NCI-H345 treated with DMSO at 0.1 percent for 48 hours (cell line): ENCODE results near the gene HIGD1B.

Experiments used
- DNase-seq: peaks from one replicate; lab custom pipeline; 2025; ENCODE audit not compliant: unreplicated experiment; lab: John Stamatoyannopoulos, UW

Gene HIGD1B

DNA sequence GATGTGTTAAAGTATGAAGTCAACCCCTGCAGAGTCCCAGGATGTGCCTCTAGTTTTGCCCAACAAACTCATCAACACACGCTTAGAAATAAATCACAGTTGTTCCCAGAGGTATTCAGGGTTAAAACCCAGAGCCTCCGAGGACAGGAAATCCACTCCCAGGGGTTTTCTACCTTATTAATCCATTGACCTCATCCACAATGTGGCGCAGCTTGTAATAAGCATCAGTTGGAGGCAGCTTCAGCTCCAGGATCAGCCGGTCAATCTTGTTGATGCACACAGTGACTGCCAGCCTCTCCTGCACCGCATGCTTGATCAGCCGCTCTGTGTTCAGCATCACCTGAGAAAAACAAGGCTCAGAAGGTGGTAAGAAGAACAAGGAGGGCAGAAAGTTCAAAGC is 28.1 kb downstream of the HIGD1B start:
- no peak for DNase-seq

DNA sequence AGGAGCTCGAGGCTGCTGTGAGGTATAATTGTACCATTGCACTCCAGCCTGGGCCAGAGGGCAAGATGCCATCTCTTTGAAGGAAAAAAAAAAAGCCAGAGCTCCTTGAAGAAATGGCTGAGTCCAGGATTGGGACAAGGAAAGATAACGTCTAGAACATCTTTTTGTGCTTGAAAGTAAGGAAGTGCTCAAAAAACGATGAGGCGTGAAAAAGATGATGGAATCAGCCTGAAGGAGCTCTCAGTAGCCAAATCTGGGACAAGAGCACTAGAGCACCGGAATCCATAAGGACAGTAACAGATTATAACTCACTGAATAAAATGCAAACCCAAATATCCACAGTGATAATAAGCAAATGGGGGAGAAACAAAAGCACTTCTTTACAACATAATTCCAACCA is 29.4 kb downstream of the HIGD1B start:
- no peak for DNase-seq

DNA sequence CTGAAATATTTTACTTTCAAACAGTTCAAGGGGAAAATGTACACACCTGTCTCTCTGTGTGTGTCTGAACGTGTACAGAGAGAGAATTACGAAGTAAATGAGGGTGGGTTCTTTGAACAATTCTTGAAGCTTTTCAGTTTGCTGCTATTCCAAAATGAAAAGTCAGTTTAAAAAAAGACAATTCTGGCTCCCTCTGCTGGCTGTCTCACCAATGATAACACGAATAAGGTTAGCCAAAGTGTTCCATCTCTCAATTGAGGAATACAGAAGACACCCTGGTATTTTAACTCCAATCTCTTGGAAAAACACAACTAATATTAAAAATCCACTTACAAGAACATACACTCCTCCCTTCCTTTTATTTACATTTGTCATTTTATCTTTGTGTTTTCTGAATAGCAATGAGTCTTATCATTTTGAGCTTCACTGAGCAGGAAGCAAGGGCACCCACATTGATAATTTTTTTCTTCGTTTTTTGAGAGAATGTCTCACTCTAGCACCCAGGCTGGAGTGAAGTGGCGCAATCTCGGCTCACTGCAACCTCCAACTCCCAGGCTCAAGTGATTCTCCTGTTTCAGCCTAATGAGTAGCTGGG is 31.0 kb downstream of the HIGD1B start:
- no peak for DNase-seq

DNA sequence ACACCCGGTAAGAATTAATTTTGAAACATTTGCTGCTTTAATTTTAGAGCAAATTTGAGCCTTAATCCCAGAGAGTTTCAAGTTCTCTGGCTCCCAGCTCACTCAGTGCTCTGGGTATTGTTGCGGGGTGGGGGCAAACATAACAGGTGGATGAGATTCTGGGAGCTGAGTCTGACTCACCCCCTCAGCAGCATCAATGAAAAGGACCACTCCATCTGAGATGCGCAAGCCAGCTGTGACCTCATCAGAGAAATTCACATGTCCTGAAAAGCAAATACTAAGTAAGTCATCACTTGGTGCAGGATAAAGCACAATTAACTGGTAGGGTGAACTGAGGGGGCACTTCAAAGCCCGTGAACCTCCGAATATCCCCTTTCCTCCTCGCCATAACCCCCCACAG is 31.7 kb downstream of the HIGD1B start:
- DNase-seq, result no peak

DNA sequence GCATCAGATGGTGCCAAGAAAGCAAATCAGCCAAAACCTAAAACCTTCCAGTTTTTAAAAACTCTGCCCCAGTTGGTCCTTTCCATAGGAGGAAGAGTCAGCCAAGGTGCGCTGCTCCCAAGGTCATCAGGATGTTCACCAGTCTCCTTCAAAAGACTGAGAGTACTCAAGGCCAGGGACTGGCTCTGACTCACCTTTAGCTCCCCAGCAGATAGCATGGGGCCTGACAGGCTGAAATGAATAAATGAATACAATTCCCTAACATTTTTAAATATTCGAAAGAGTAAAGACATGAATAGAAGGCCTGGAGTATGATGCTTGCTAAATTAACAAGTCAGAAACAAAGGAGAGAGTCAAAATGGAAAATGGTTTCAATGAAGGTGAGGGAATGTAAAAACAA is 32.4 kb downstream of the HIGD1B start:
- no peak for DNase-seq

DNA sequence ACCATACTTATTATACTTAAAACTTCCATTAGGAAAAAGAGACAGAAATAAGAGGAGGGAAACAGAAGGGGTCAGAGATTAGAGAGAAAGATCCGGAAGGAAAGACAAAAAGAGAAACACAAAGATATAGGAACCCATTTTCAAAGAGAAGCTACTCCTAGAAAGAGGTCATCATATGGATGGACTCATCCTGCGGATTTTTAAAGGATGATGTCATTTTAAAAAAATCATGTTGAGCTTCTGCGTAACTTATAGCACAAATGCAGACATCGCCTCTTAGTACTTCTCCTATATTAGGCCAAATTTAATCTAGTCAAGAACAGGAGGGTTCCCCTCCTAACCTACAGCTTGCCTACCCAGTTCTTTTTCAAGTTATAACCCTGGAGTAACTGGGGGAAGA is 33.5 kb downstream of the HIGD1B start:
- no peak for DNase-seq

DNA sequence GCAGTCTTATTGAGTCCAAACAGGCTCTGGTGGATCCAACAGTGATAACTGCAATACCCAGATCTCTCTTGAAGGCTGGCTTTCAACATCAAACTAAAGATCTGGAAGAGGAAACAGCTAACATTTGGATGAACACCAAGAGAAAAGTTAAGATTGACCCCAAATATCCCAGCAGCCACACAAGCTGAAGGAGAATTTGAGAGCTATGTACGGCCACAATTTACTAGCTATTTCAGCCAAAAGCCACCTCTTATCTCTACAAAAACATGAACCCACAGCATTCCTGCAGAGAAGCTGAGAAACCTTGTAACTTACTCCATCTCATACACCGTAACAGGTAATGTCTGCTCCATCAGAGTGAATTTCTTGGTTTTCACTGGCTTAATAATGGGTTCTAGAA is 37.3 kb downstream of the HIGD1B start:
- no peak for DNase-seq

DNA sequence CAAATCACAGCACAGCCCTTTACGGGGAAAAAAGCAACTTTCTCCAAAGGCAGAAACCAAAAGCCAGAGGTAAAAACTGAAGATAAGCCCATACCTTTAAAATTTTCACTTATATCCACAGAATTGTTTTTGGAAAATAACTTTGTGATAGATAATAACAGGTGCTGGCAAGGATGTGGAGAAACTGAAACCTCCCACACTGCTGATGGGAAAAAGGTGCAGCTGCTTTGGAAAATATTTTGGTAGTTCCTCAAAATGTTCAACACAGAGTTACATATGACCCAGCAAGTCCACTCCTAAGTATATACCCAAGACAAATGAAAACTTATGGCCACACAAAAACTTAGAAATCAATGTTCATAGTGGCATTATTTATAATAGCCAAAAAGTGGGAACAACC is 39.3 kb downstream of the HIGD1B start:
- no peak for DNase-seq

DNA sequence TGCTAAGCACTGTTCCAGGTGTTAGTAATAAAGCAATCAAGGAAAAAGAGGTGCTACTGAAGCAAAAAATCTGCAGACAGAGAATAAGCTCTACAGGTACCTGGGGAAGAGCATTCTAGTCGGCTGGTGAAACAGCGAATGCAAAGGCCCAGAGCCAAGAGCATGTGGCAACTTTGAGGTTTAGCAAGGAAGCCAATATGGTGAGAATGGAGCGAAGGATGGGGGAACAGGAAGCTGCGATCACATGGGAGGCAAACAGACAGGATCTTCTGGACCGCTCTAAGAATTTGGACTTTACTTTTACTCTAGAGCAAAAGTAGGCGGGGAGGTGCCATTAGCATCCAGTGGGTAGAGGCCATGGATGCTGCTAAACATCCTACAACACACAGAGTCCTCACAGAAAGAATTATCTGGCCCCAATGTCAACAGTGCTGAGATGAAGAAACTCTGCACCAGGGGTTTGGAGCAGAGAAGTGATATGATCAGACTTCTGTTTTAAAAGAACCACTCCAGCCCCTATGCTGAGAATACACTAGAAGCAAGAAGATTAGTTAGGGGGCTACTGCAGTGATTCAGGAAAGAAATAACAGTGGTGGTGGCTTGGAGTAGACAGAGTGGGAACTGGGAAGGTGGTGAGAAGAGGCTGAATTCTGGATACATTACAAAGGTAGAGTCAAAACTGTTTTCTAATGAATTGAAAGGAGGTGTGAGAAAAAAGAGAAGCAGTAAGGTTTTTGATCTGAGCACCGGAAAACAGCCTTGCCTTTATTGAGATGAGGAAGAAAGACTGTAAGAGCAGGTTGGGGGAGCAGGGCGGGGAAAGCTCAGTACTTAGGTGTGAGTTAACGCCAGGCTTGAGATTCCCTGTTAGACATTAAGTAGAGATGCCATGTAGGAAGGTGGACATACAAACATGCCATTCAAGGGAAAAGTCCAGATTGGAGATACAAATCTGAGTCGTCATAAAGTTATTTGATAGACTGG is 40.6 kb downstream of the HIGD1B start:
- DNase-seq, result no peak

DNA sequence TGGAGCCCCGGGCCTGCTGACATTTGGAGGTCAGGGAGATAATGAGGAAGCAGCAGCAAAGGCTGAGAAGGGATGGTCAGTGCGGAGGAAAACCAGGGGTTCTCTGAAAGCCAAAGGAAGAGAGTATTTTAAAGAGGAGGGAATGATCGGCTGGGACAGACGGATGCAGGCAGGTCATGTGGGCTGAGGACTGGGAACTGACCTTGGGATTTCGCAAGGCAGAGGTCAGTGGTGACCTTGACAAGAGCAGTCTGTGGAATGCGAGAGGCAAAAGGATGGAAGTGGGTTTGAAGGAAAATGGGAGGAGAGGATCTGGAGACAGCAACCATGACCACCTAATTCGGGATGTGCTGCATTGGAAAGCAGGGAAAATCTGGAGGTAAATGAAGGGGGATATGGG is 41.3 kb downstream of the HIGD1B start:
- no peak for DNase-seq

DNA sequence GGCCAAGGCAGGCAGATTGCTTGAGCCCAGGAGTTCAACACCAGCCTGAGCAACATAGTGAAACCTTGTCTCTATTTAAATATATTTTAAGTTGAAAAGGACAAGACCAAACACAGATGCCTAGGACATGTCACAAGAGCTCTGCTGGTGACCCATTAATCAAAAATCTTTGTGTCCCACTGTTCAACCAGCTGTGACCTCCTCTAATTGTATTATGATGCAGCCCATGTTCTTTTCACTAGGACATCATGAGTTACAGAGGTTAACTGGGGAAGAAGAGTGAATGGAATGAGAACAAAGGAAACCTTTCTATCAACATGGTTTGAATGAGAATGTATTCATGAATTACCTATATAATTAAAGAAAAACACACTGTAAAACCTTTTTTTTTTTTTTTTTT is 44.6 kb downstream of the HIGD1B start:
- DNase-seq, result no peak

DNA sequence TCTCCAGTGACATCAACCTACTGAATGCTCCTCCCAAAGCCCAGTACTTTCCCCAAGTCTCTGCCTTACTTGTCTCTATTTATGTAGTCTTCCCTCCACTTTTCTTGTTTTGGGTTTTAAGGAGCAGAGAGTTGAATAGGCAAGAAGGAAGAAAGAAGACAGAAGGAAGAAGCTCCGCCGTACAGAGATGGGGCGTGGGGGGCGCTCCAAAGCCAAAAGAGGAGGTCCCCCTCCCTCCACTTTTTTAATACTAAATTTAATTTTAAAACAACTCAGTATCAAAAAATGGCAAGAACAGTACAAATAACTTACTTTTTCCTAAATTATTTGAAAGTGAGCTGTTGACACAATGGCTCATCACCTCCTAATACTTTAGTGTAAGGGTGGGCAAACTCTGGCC is 47.0 kb downstream of the HIGD1B start:
- no peak for DNase-seq

DNA sequence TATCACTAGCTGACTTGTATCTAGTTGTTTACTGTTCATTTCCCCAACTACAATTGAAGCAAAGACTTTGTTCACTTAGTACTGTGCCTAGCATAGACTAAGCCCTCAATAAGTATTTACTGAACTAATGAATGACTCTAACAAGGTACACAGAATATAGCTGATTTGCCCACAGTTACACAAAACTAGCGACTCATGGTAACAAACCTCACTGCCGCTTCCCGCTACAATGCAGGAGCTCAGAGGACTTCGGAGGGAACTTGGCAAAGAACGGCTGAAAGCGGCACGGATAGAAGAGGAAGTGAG is 51.0 kb downstream of the HIGD1B start:
- peak; percentile 14 for DNase-seq

DNA sequence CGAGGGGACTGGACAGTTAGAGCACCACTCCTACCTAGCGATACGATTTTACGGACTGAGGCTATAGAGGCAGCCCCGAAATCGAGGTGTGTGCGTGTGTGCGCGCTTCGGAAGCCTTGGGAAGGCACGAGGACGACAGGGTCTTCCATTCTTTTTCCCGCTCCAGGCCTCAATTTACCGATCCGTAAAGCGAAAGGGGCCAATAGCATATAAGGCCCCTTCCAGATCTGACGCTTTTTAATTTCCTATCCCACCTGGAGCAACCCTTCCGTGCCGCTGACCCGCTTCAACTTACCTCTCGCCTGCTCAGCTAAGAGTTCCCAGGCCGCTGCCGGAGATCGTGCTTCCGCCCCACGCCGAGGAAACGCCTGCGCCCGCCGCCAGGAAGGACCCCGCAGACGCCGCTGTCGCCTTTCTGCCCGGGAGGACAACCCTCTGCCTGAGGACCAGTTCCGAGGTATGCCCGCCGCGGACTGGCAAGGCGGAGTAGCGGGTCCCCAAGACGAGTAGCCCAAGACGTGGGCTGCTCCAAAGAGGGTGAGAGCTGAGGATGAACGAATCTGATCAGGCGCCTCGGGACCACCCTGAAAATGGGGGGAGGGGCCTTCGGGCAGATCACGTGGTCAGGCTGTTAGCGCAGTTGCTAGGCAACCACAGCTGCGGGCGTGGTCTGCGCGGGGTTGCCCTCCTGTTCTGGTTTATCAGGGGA is 51.5 kb downstream of the HIGD1B start, which contains the start of gene EFTUD2:
Gene EFTUD2, minus strand, starts transcription at position 372 of the 709 bp plus-strand sequence. CDS start 4,924 bp downstream, outside the sequence.
- peak; percentile 86 for DNase-seq
